Heart left ventricle (tissue), 16 donors: ENCODE measurements around the gene CEP164. TPM values are rescaled to one million over a fixed set of nuclear protein-coding genes. Genes with fewer than 3 reads are reported as not detected.

Experiments
- ATAC-seq, 4 donors: fragments of 200-7000 bp; cut with Tn5 transposase; one replicate each; pipeline ENCODE4 v1.9.1; 2020 to 2022; ENCODE audit warnings: moderate library complexity in 4 of 4, mild to moderate bottlenecking in 3 of 4, moderate number of reproducible peaks in 1 of 4
- DNase-seq, 5 donors: peaks; one replicate each; pipeline ENCODE4 v3.0.0-alpha.2; 2020
- H3K27ac ChIP-seq, 12 donors: fragments of 200-600 bp; sonication (generic) in 4 of 12; one replicate each; pipeline versions ENCODE4 v1.5.0 to v1.8.0; 2016 to 2022; ENCODE audit warnings: mild to moderate bottlenecking in 2 of 12
- H3K27me3 ChIP-seq, 9 donors: fragments of 200-600 bp; sonication (generic) in 2 of 9; one replicate each; pipeline versions ENCODE4 v1.5.1 to v1.8.0; 2016 to 2022; ENCODE audit warnings: mild to moderate bottlenecking in 3 of 9
- H3K36me3 ChIP-seq, 9 donors: fragments of 200-600 bp; sonication (generic) in 2 of 9; one replicate each; pipeline versions ENCODE4 v1.5.0 to v1.8.0; 2018 to 2022; ENCODE audit warnings: mild to moderate bottlenecking in 2 of 9
- H3K4me1 ChIP-seq, 12 donors: fragments of 200-600 bp; sonication (generic) in 4 of 12; one replicate each; pipeline versions ENCODE4 v1.5.0 to v1.8.0; 2016 to 2022; ENCODE audit warnings: mild to moderate bottlenecking in 3 of 12
- H3K4me3 ChIP-seq, 12 donors: fragments of 200-600 bp; sonication (generic) in 4 of 12; one replicate each; pipeline versions ENCODE4 v1.5.0 to v1.8.0; 2017 to 2022; ENCODE audit warnings: mild to moderate bottlenecking in 9 of 12, moderate library complexity in 4 of 12
- H3K9me3 ChIP-seq, 12 donors: fragments of 200-600 bp; sonication (generic) in 4 of 12; one replicate each; pipeline versions ENCODE4 v1.5.0 to v1.8.0; 2016 to 2022; ENCODE audit warnings: mild to moderate bottlenecking in 1 of 12
- CTCF ChIP-seq, 12 donors: fragments of 200-600 bp; sonication (generic) in 4 of 12; IDR thresholded peaks; one replicate each; pipeline versions ENCODE4 v1.5.0 to v1.8.0; 2018 to 2022; ENCODE audit warnings: antibody characterized with exemption in 12 of 12, mild to moderate bottlenecking in 5 of 12
- POLR2A ChIP-seq, 2 donors: fragments of 450-650 bp; IDR thresholded peaks; one replicate each; pipeline ENCODE4 v1.6.1; 2017; ENCODE audit warnings: antibody characterized with exemption in 2 of 2, mild to moderate bottlenecking in 2 of 2, moderate library complexity in 2 of 2
- WGBS, 4 donors: extraction: QIAGEN DNeasy Blood & Tissue Kit in 2 of 4; methylation state at CpG; one replicate each; pipeline versions ENCODE4 v1.1.5 to v1.1.7; 2013 to 2018; 5-methylcytosine and 5-hydroxymethylcytosine counted together
- intact Hi-C, 10 donors: fragments of 100-400 bp; cut with DNase I; formaldehyde crosslinking; loops; one replicate each; pipeline versions ENCODE4 v1.11.1 to v1.14.2; 2022
- polyA plus RNA-seq, 2 donors: library from polyadenylated mRNA; stranded (reverse); fragments of 200-250 nt; gene quantifications; one replicate each; pipeline ENCODE4 v1.2.3, GENCODE V29; 2013
- total RNA-seq, 9 donors: library from RNA; depleted of rRNA in 2 of 9; stranded (reverse); fragments of >200 nt in 2 of 9; fragmentation: NEBNext Ultra II Directional in 3 of 9; extraction: Animal tissue kit (Norgen Biotek cat#: 25700) in 3 of 9; gene quantifications; one replicate each; pipeline versions ENCODE4 v1.1.0 to v1.2.4, GENCODE V29; 2016 to 2023
- donor health status: ischemic (EF 13 %, LVEDD 7.1; RV severe dilation, severe dysfunction).
- donor health status: healthy with polysubstance abuse.
- donor health status: DM: no; HTN: yes; CAD: no.
- donor health status: DM: no; HTN: no; CAD: no.
- donor health status: ischemic (EF 25% LVEDD 6.9; RV normal size, moderate dysfunction).
- donor health status: ischemic (EF 25% LVEDD 5.7; RV mildly dilated, moderate dysfunction).
- donor health status: healthy.
- donor health status: DM: yes; HTN: yes; CAD: no.
- donor health status: ischemic (EF 35%, LVEDD 5.7; RV mildly dilated, moderate dysfunction).
- donor health status: nonischemic (EF 11% LVEDD 7.7; RV severe dilation, severe dysfunction).
- donor health status: DM: yes; HTN: yes; CAD: no.
- donor health status: PGD.
- donor health status: ischemic (EF 29% LVEDD 5.4; RV normal size, mild dysfunction).
- donor health status: nonischemic (EF 23%, LVEDD 6.1; RV moderate dilation, normal function).

The CEP164 gene
- total and polyA plus RNA-seq, 11 donors, result 2.6 to 15.4 (median 6.6) TPM

- H3K4me3 ChIP-seq, result no peak overlapping the region
- TF ChIP-seq POLR2A (IDR thresholded peaks at IDR 0.05), result no peak
- TF ChIP-seq CTCF (IDR thresholded peaks at IDR 0.05), result no peak
- 53 to 56% (median 54%) methylated on average over 13 of the region's 13 CpGs for WGBS, 4 donors
- intact Hi-C loops, result loop anchor here in 9 of 10 donors (1.0 to 10.0 kb wide), 8 partner anchors 382 to 629 kb away; no protein-coding TSS in a partner anchor
- no peaks in the 10 kb centered on the region for H3K9me3 ChIP-seq
- ATAC-seq, result no peak
- no peak for DNase-seq
- no peak overlapping the region for H3K27ac ChIP-seq
- peaks cover 0 to 5% (median 0%) of the 10 kb centered on the region in 9 donors for H3K36me3 ChIP-seq
- peaks cover 0 to 8% (median 1%) of the 10 kb centered on the region in 12 donors for H3K4me1 ChIP-seq
- H3K27me3 ChIP-seq, result no peaks in the 10 kb centered on the region
These were observed 98.1 kb downstream of the CEP164 start for GRCh38 chr11:117425679-117426296.

GRCh38 chr11:117426297-117426685, 98.6 kb downstream of the CEP164 start:
- ATAC-seq, result peak in 3 of 4 donors; percentile 56 to 72 (median 70)
- Histone ChIP-seq H3K36me3 (peaks cover 0 to 7% (median 0%) of the 10 kb centered on the region in 9 donors), H3K27ac (no peak overlapping the region), H3K4me1 (peaks cover 0 to 8% (median 1%) of the 10 kb centered on the region in 12 donors), H3K27me3 (no peaks in the 10 kb centered on the region), H3K9me3 (no peaks in the 10 kb centered on the region), H3K4me3 (no peak overlapping the region)
- DNase-seq, result peak; percentile 46 to 79 (median 66)
- WGBS, 4 donors, result 4 to 7% (median 5%) methylated on average over 16 to 17 of the region's 17 CpGs
- no peak for TF ChIP-seq POLR2A (IDR thresholded peaks at IDR 0.05)
- TF ChIP-seq CTCF (IDR thresholded peaks at IDR 0.05), result peak; percentile 85 to 97 (median 94)
- intact Hi-C loops, result loop anchor here in 9 of 10 donors (1.0 to 10.0 kb wide), 8 partner anchors 381 to 629 kb away; no protein-coding TSS in a partner anchor

GRCh38 chr11:117426941-117427340, 99.3 kb downstream of the CEP164 start:
- Histone ChIP-seq H3K9me3 (no peaks in the 10 kb centered on the region), H3K36me3 (peaks cover 0 to 11% (median 0%) of the 10 kb centered on the region in 9 donors), H3K27me3 (no peaks in the 10 kb centered on the region), H3K4me3 (no peak overlapping the region), H3K4me1 (peaks cover 0 to 8% (median 1%) of the 10 kb centered on the region in 12 donors), H3K27ac (no peak overlapping the region)
- intact Hi-C loops, result loop anchor here in 9 of 10 donors (1.0 to 10.0 kb wide), 8 partner anchors 380 to 628 kb away; no protein-coding TSS in a partner anchor
- ATAC-seq (no peak), DNase-seq (no peak)
- TF ChIP-seq POLR2A (IDR thresholded peaks at IDR 0.05), result no peak
- TF ChIP-seq CTCF (IDR thresholded peaks at IDR 0.05), result no peak
- 81 to 89% (median 86%) methylated on average over 7 of the region's 7 CpGs for WGBS, 4 donors

- no peak overlapping the region for H3K4me3 ChIP-seq
- H3K4me1 ChIP-seq, result peaks cover 0 to 8% (median 1%) of the 10 kb centered on the region in 12 donors
- intact Hi-C loops, result loop anchor here in 9 of 10 donors (2.0 to 10.0 kb wide), 7 partner anchors 380 to 627 kb away; no protein-coding TSS in a partner anchor
- no peaks in the 10 kb centered on the region for H3K9me3 ChIP-seq
- H3K27ac ChIP-seq, result no peak overlapping the region
- WGBS, 4 donors, result 83 to 92% (median 89%) methylated on average over 11 of the region's 11 CpGs
- peaks cover 0 to 15% (median 0%) of the 10 kb centered on the region in 9 donors for H3K36me3 ChIP-seq
- ATAC-seq (no peak), DNase-seq (no peak)
- H3K27me3 ChIP-seq, result no peaks in the 10 kb centered on the region
- TF ChIP-seq CTCF (IDR thresholded peaks at IDR 0.05) (no peak), POLR2A (IDR thresholded peaks at IDR 0.05) (no peak)
These were observed 99.8 kb downstream of the CEP164 start for GRCh38 chr11:117427356-117427874.
